SK-N-SH treated with all-trans-retinoic acid at 6 μM for 48 hours (cell line): ENCODE data around the gene PLN.

Experiments
- ATAC-seq: fragments of 200-7000 bp; cut with Tn5 transposase; 3 replicates; pipeline ENCODE4 v1.9.1; 2020; ENCODE audit warnings: mild to moderate bottlenecking, moderate library complexity
- BACH2 ChIP-seq: fragments of 250-450 bp; sonication (Bioruptor Pico); IDR thresholded peaks from 2 replicates; pipeline ENCODE4 v1.9.0; 2021; ENCODE audit warnings: mild to moderate bottlenecking, borderline replicate concordance
- CREB5 ChIP-seq: fragments of 250-450 bp; sonication (Bioruptor Pico); IDR thresholded peaks from 2 replicates; pipeline ENCODE4 v1.5.1; 2020; ENCODE audit warnings: low read depth, mild to moderate bottlenecking, moderate library complexity
- CSDC2 ChIP-seq: fragments of 250-450 bp; sonication (Bioruptor Pico); IDR thresholded peaks from 2 replicates; pipeline ENCODE4 v1.5.0; 2020; ENCODE audit warnings: mild to moderate bottlenecking, moderate library complexity
- ESRRG ChIP-seq: fragments of 250-450 bp; sonication (Bioruptor Pico); IDR thresholded peaks from 2 replicates; pipeline ENCODE4 v1.6.1; 2021; ENCODE audit warnings: mild to moderate bottlenecking
- GLIS3 ChIP-seq: fragments of 250-450 bp; sonication (Bioruptor Pico); IDR thresholded peaks from 2 replicates; pipeline ENCODE4 v1.5.0; 2020; ENCODE audit warnings: mild to moderate bottlenecking, moderate library complexity
- ISL1 ChIP-seq: fragments of 250-450 bp; sonication (Bioruptor Pico); IDR thresholded peaks from 2 replicates; pipeline ENCODE4 v2.1.2; 2022; ENCODE audit warnings: mild to moderate bottlenecking, moderate library complexity
- PPARA ChIP-seq: fragments of 250-450 bp; sonication (Bioruptor Pico); IDR thresholded peaks from 2 replicates; pipeline ENCODE4 v1.5.0; 2020; ENCODE audit warnings: mild to moderate bottlenecking, borderline replicate concordance
- RARB ChIP-seq: fragments of 250-450 bp; sonication (Bioruptor Pico); IDR thresholded peaks from 2 replicates; pipeline ENCODE4 v1.8.0; 2021; ENCODE audit warnings: mild to moderate bottlenecking, moderate library complexity
- SNAI2 ChIP-seq: fragments of 250-450 bp; sonication (Bioruptor Pico); IDR thresholded peaks from 2 replicates; pipeline ENCODE4 v1.5.0; 2020; ENCODE audit warnings: mild to moderate bottlenecking, moderate library complexity
- TCF4 ChIP-seq: fragments of 250-450 bp; sonication (Bioruptor Pico); IDR thresholded peaks from 2 replicates; pipeline ENCODE4 v1.8.0; 2021; ENCODE audit warnings: mild to moderate bottlenecking, moderate library complexity, borderline replicate concordance
- TOX ChIP-seq: fragments of 250-450 bp; sonication (Bioruptor Pico); IDR thresholded peaks from 2 replicates; pipeline ENCODE4 v1.8.0; 2021; ENCODE audit warnings: mild to moderate bottlenecking, moderate library complexity, borderline replicate concordance
- ZC3H10 ChIP-seq: fragments of 250-450 bp; sonication (Bioruptor Pico); IDR thresholded peaks from 2 replicates; pipeline ENCODE4 v1.5.1; 2021; ENCODE audit warnings: mild to moderate bottlenecking, moderate library complexity
- ZFP3 ChIP-seq: fragments of 250-450 bp; sonication (Bioruptor Pico); IDR thresholded peaks from 2 replicates; pipeline ENCODE4 v1.5.0; 2020; ENCODE audit warnings: mild to moderate bottlenecking, moderate library complexity
- ZFP30 ChIP-seq: fragments of 450-650 bp; formaldehyde crosslinking; IDR thresholded peaks from 2 replicates; pipeline ENCODE4 v1.5.0; 2022; ENCODE audit warnings: mild to moderate bottlenecking, moderate library complexity
- ZNF565 ChIP-seq: fragments of 450-650 bp; formaldehyde crosslinking; conservative IDR thresholded peaks from 2 replicates; pipeline ENCODE4 v1.5.0; 2020; ENCODE audit warnings: low read depth, mild to moderate bottlenecking, moderate library complexity
- ZNF70 ChIP-seq: fragments of 450-650 bp; formaldehyde crosslinking; IDR thresholded peaks from 2 replicates; pipeline ENCODE4 v1.5.0; 2020; ENCODE audit warnings: mild to moderate bottlenecking, moderate library complexity
- ZNF8 ChIP-seq: fragments of 450-650 bp; formaldehyde crosslinking; IDR thresholded peaks from 2 replicates; pipeline ENCODE4 v1.5.0; 2020; ENCODE audit warnings: mild to moderate bottlenecking, moderate library complexity
- TF ChIP-seq, protein P1 (sequence below): fragments of 250-450 bp; sonication (Bioruptor Pico); IDR thresholded peaks from 2 replicates; pipeline ENCODE4 v1.8.0; 2020; ENCODE audit warnings: mild to moderate bottlenecking, moderate library complexity, borderline replicate concordance
- TF ChIP-seq, protein P2 (sequence below): fragments of 250-450 bp; sonication (Bioruptor Pico); IDR thresholded peaks from 2 replicates; pipeline ENCODE4 v1.8.0; 2021; ENCODE audit warnings: low read depth, mild to moderate bottlenecking, moderate library complexity, borderline replicate concordance

Gene PLN

GRCh38 chr6:118511930-118512715 lies 36.0 kb upstream of the PLN start:
- no peak for ATAC-seq
- TF ChIP-seq ZNF565, result no peak
- TF ChIP-seq ESRRG (CRISPR knock-in tag), result no peak
- no peak for TF ChIP-seq TCF4 (CRISPR knock-in tag)
- TF ChIP-seq ZFP30, result no peak
- TF ChIP-seq TOX (CRISPR knock-in tag), result no peak
- no peak for TF ChIP-seq PPARA
- TF ChIP-seq BACH2, result no peak

DNA sequence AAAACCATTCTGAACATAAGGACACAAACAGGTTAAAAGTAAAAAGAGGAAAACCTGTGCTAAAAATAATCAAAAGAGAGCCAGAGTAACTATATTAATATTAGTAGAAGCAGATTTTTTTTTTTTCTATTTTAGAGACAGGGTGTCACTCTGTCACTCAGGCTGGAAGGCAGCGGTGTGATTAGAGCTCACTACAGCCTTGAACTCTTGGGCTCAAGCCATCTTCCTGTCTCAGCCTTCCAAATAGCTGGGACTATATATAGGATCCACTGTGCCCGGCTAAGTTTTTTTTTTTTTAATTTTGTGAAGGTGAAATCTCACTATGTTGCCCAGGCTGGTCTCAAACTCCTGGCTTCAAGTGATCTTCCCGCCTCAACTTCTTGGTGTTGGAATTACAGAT lies 33.4 kb upstream of the PLN start:
- TF ChIP-seq PPARA (no peak), ZFP30 (no peak), ZFP3 (CRISPR knock-in tag) (no peak), TOX (CRISPR knock-in tag) (no peak), ZNF565 (no peak), RARB (no peak), ZC3H10 (no peak), ZNF8 (CRISPR knock-in tag) (no peak), ISL1 (CRISPR knock-in tag) (no peak), BACH2 (no peak), SNAI2 (no peak), GLIS3 (CRISPR knock-in tag) (no peak)
- TF ChIP-seq, protein P1, sequence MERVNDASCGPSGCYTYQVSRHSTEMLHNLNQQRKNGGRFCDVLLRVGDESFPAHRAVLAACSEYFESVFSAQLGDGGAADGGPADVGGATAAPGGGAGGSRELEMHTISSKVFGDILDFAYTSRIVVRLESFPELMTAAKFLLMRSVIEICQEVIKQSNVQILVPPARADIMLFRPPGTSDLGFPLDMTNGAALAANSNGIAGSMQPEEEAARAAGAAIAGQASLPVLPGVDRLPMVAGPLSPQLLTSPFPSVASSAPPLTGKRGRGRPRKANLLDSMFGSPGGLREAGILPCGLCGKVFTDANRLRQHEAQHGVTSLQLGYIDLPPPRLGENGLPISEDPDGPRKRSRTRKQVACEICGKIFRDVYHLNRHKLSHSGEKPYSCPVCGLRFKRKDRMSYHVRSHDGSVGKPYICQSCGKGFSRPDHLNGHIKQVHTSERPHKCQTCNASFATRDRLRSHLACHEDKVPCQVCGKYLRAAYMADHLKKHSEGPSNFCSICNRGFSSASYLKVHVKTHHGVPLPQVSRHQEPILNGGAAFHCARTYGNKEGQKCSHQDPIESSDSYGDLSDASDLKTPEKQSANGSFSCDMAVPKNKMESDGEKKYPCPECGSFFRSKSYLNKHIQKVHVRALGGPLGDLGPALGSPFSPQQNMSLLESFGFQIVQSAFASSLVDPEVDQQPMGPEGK (CRISPR knock-in tag), result no peak

DNA sequence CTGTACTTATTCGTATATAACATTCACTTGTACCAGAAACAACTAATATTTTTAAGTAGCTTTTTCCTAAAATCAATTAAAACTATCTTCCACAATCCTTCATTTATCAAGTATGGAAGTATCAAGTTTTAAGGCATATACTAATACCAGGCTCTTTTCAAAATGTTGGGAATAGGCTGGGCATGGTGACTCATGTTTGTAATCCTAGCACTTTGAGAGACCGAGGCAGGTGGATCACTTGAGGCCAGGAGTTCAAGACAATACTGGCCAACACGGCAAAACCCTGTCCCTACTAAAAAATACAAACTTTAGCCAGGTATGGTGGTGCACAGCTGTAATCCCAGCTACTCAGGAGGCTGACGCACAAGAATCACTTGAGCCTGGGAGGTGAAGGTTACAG lies 25.7 kb upstream of the PLN start:
- TF ChIP-seq ZNF8 (CRISPR knock-in tag), result no peak
- no peak for TF ChIP-seq SNAI2
- TF ChIP-seq CREB5 (CRISPR knock-in tag), result no peak

More for the DNA sequence above, 33.4 kb upstream of the PLN start:
- ATAC-seq, result no peak

GRCh38 chr6:118523216-118523615 lies 24.9 kb upstream of the PLN start:
- TF ChIP-seq, protein P2, sequence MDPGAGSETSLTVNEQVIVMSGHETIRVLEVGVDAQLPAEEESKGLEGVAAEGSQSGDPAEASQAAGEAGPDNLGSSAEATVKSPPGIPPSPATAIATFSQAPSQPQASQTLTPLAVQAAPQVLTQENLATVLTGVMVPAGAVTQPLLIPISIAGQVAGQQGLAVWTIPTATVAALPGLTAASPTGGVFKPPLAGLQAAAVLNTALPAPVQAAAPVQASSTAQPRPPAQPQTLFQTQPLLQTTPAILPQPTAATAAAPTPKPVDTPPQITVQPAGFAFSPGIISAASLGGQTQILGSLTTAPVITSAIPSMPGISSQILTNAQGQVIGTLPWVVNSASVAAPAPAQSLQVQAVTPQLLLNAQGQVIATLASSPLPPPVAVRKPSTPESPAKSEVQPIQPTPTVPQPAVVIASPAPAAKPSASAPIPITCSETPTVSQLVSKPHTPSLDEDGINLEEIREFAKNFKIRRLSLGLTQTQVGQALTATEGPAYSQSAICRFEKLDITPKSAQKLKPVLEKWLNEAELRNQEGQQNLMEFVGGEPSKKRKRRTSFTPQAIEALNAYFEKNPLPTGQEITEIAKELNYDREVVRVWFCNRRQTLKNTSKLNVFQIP, result no peak
- TF ChIP-seq, protein P1 (CRISPR knock-in tag), result no peak
- TF ChIP-seq, all 23 proteins: peak for 0
- ATAC-seq, result no peak

More for the DNA sequence above, 25.7 kb upstream of the PLN start:
- ATAC-seq, result no peak

DNA sequence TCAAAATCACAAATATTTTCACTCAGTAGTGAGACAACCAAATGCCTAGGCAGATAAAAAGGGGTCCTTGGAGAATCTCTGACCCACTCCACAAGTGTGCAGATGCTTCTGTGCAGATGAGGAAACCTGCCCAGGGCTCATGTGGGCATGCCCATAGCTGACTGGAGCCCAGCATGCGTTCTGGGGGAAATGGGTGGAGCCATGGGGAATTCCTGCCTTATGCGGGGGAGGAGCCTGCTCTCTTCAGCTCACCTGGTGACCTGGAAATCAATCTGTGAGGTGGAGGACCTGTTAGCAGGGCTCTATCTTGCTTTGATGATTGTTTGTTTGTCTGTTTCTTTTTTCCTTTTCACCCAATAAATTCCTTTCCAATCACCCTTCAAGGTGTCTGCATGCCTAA lies 23.4 kb upstream of the PLN start:
- TF ChIP-seq BACH2, result no peak
- no peak for TF ChIP-seq GLIS3 (CRISPR knock-in tag)
- TF ChIP-seq ZNF70, result no peak
- TF ChIP-seq ZC3H10, result no peak
- TF ChIP-seq CSDC2, result no peak
- no peak for TF ChIP-seq ZNF565
- no peak for TF ChIP-seq ZNF8 (CRISPR knock-in tag)
- no peak for TF ChIP-seq CREB5 (CRISPR knock-in tag)
- no peak for ATAC-seq
